Endothelial cell (in vitro differentiated cells): ENCODE results near the gene HAVCR1. TPM values are rescaled to one million over a fixed set of nuclear protein-coding genes. Genes with fewer than 3 reads are reported as not detected.
"Not testable (repeated sequence)": the region's sequence is repeated elsewhere in the genome, so short reads cannot be mapped to it uniquely, and the experiment has no call there.

Source experiments
- DNase-seq: peaks from one replicate; pipeline ENCODE4 v3.0.0; 2021; ENCODE audit warnings: low spot score
- H3K27ac Mint-ChIP-seq: one replicate; pipeline ENCODE4 v1.8.0; 2021; ENCODE audit warnings: mixed read lengths, inconsistent platforms; ENCODE audit not compliant: unreplicated experiment
- H3K27me3 Mint-ChIP-seq: one replicate; pipeline ENCODE4 v1.8.0; 2021; ENCODE audit warnings: mild to moderate bottlenecking, moderate library complexity, mixed read lengths, inconsistent platforms; ENCODE audit not compliant: unreplicated experiment
- H3K36me3 Mint-ChIP-seq: one replicate; pipeline ENCODE4 v1.8.0; 2021; ENCODE audit warnings: mild to moderate bottlenecking, low read depth, mixed read lengths, inconsistent platforms; ENCODE audit not compliant: unreplicated experiment
- H3K4me1 Mint-ChIP-seq: one replicate; pipeline ENCODE4 v1.8.0; 2021; ENCODE audit warnings: mild to moderate bottlenecking, mixed read lengths, inconsistent platforms; ENCODE audit not compliant: unreplicated experiment
- H3K4me3 Mint-ChIP-seq: one replicate; pipeline ENCODE4 v1.8.0; 2021; ENCODE audit warnings: mild to moderate bottlenecking, mixed read lengths, inconsistent platforms; ENCODE audit not compliant: unreplicated experiment
- H3K9me3 Mint-ChIP-seq: one replicate; pipeline ENCODE4 v1.8.0; 2021; ENCODE audit warnings: mixed read lengths, inconsistent platforms; ENCODE audit not compliant: unreplicated experiment
- CTCF ChIP-seq: fragments of 200-600 bp; sonication (generic); IDR thresholded peaks from one replicate; pipeline ENCODE4 v1.5.0; 2021; ENCODE audit warnings: antibody characterized with exemption; ENCODE audit not compliant: unreplicated experiment
- total RNA-seq: library from RNA; stranded (reverse); fragmentation: NEBNext Ultra II Directional; extraction: Animal tissue kit (Norgen Biotek cat#: 25700); gene quantifications from one replicate; pipeline ENCODE4 v1.2.1, GENCODE V29; 2021; ENCODE audit not compliant: unreplicated experiment

The HAVCR1 gene
- total RNA-seq, 1 donor from 2014 or later: not detected

- peaks cover 4% of the 10 kb centered on the region for H3K27me3 Mint-ChIP-seq
- peaks cover 4% of the 10 kb centered on the region for H3K9me3 Mint-ChIP-seq
- DNase-seq: no peak
- H3K4me3 Mint-ChIP-seq: no peak overlapping the region
- no peak for TF ChIP-seq CTCF
- peaks cover 8% of the 10 kb centered on the region for H3K4me1 Mint-ChIP-seq
- no peaks in the 10 kb centered on the region for H3K36me3 Mint-ChIP-seq
- no peak overlapping the region for H3K27ac Mint-ChIP-seq
These were observed 7.2 kb upstream of the HAVCR1 start for GRCh38 chr5:157066080-157066479.

GRCh38 chr5:157063776-157064430, 5.0 kb upstream of the HAVCR1 start:
- no peak for DNase-seq
- Mint-ChIP-seq H3K4me1 (peaks cover 9% of the 10 kb centered on the region), H3K36me3 (no peaks in the 10 kb centered on the region), H3K27ac (no peak overlapping the region), H3K4me3 (peak overlapping the region; percentile 47), H3K27me3 (peaks cover 4% of the 10 kb centered on the region), H3K9me3 (peaks cover 4% of the 10 kb centered on the region)
- no peak for TF ChIP-seq CTCF

- Mint-ChIP-seq H3K4me3 (no peak overlapping the region), H3K27me3 (peaks cover 4% of the 10 kb centered on the region), H3K9me3 (peaks cover 4% of the 10 kb centered on the region), H3K36me3 (no peaks in the 10 kb centered on the region), H3K4me1 (peaks cover 13% of the 10 kb centered on the region), H3K27ac (no peak overlapping the region)
- no peak for TF ChIP-seq CTCF
- DNase-seq: no peak
These were observed 975 bp upstream of the HAVCR1 start for GRCh38 chr5:157059891-157060290.

- TF ChIP-seq CTCF: no peak
- DNase-seq: no peak
- Mint-ChIP-seq H3K27me3 (peaks cover 3% of the 10 kb centered on the region), H3K4me1 (peaks cover 5% of the 10 kb centered on the region), H3K36me3 (no peaks in the 10 kb centered on the region), H3K27ac (no peak overlapping the region), H3K4me3 (no peak overlapping the region), H3K9me3 (no peaks in the 10 kb centered on the region)
These were observed 1.2 kb downstream of the HAVCR1 start for GRCh38 chr5:157057459-157058370.

DNA sequence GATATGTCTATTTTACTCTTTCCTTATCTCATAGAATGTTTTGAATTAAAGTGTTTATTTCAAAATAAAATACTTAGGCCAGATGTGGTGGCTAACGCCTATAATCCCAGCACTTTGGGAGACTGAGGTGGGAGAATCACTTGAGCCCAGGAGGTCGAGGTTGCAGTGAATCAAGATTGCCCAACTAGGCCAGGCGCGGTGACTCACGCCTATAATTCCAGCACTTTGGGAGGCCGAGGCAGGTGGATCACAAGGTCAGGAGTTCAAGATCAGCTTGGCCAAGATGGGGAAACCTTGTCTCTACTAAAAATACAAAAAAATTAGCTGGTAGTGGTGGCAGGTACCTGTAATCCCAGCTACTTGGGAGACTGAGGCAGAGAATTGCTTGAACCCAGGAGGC, 2.1 kb downstream of the HAVCR1 start:
- not testable (repeated sequence) for H3K27me3 Mint-ChIP-seq, DNase-seq, H3K4me3 Mint-ChIP-seq, H3K36me3 Mint-ChIP-seq, H3K27ac Mint-ChIP-seq, H3K9me3 Mint-ChIP-seq, H3K4me1 Mint-ChIP-seq
